Measurements from ENCODE around the gene KITLG. TPM values are rescaled to one million over a fixed set of nuclear protein-coding genes. Genes with fewer than 3 reads are reported as not detected.

Gene KITLG
- total RNA-seq, 1 experiment from 2014 or later: 4.6 TPM

- H3K4me3 ChIP-seq (ENCODE audit: low read depth, low read length, poor library complexity, severe bottlenecking): no peak overlapping the region
- BruUV-seq (replicated peaks): no TSS peak
- H3K27ac ChIP-seq (ENCODE audit: low read depth, low read length, poor library complexity, severe bottlenecking): no peak overlapping the region
- POLR2A ChIA-PET (ENCODE audit: low non-redundant PET): no interaction called here
- CTCF ChIA-PET: no interaction called here
- DNase-seq (ENCODE audit: low spot score): no peak
- H3K9me3 ChIP-seq (ENCODE audit: low read depth, low read length, poor library complexity, severe bottlenecking): no peaks in the 10 kb centered on the region
- intact Hi-C loops (cut with micrococcal nuclease; ENCODE audit: unreplicated experiment): no loop called here
- H3K4me1 ChIP-seq (ENCODE audit: insufficient read depth, low read length, poor library complexity, severe bottlenecking): peaks cover 8% of the 10 kb centered on the region
- TF ChIP-seq CTCF (conservative IDR thresholded peaks at IDR 0.05; ENCODE audit: low read depth, low read length) (no peak), EZH2 (IDR thresholded peaks at IDR 0.05; ENCODE audit: borderline replicate concordance, low read depth, low read length, poor library complexity, severe bottlenecking) (no peak)
- no peaks in the 10 kb centered on the region for H3K36me3 ChIP-seq (ENCODE audit: insufficient read depth, low read length, poor library complexity, severe bottlenecking)
- no peaks in the 10 kb centered on the region for H3K27me3 ChIP-seq (replicated peaks; ENCODE audit: insufficient read depth, low read depth, low read length, poor library complexity)
These were observed 59.8 kb downstream of the KITLG start for GRCh38 chr12:88520436-88520820.

- CTCF ChIA-PET: no interaction called here
- intact Hi-C loops (cut with micrococcal nuclease; ENCODE audit: unreplicated experiment): no loop called here
These were observed 60.4 kb downstream of the KITLG start for GRCh38 chr12:88519802-88520435.

GRCh38 chr12:88518863-88519403 lies 61.3 kb downstream of the KITLG start:
- TF ChIP-seq CTCF (conservative IDR thresholded peaks at IDR 0.05; ENCODE audit: low read depth, low read length) (no peak), EZH2 (IDR thresholded peaks at IDR 0.05; ENCODE audit: borderline replicate concordance, low read depth, low read length, poor library complexity, severe bottlenecking) (no peak)

More at GRCh38 chr12:88519802-88520435, 60.4 kb downstream of the KITLG start:
- BruUV-seq (replicated peaks): no TSS peak
- H3K36me3 ChIP-seq (ENCODE audit: insufficient read depth, low read length, poor library complexity, severe bottlenecking): no peaks in the 10 kb centered on the region
- no peak for DNase-seq (ENCODE audit: low spot score)
- H3K4me1 ChIP-seq (ENCODE audit: insufficient read depth, low read length, poor library complexity, severe bottlenecking): peaks cover 13% of the 10 kb centered on the region
- POLR2A ChIA-PET (ENCODE audit: low non-redundant PET): no interaction called here
- H3K27me3 ChIP-seq (replicated peaks; ENCODE audit: insufficient read depth, low read depth, low read length, poor library complexity): no peaks in the 10 kb centered on the region
- H3K4me3 ChIP-seq (ENCODE audit: low read depth, low read length, poor library complexity, severe bottlenecking): no peak overlapping the region
- H3K27ac ChIP-seq (ENCODE audit: low read depth, low read length, poor library complexity, severe bottlenecking): no peak overlapping the region
- TF ChIP-seq EZH2 (IDR thresholded peaks at IDR 0.05; ENCODE audit: borderline replicate concordance, low read depth, low read length, poor library complexity, severe bottlenecking) (no peak), CTCF (conservative IDR thresholded peaks at IDR 0.05; ENCODE audit: low read depth, low read length) (no peak)
- H3K9me3 ChIP-seq (ENCODE audit: low read depth, low read length, poor library complexity, severe bottlenecking): no peaks in the 10 kb centered on the region

More at GRCh38 chr12:88518863-88519403, 61.3 kb downstream of the KITLG start:
- no peak overlapping the region for H3K4me3 ChIP-seq (ENCODE audit: low read depth, low read length, poor library complexity, severe bottlenecking)
- H3K36me3 ChIP-seq (ENCODE audit: insufficient read depth, low read length, poor library complexity, severe bottlenecking): no peaks in the 10 kb centered on the region
- no peak overlapping the region for H3K27ac ChIP-seq (ENCODE audit: low read depth, low read length, poor library complexity, severe bottlenecking)
- peaks cover 17% of the 10 kb centered on the region for H3K4me1 ChIP-seq (ENCODE audit: insufficient read depth, low read length, poor library complexity, severe bottlenecking)
- BruUV-seq (replicated peaks): no TSS peak
- CTCF ChIA-PET: no interaction called here
- H3K9me3 ChIP-seq (ENCODE audit: low read depth, low read length, poor library complexity, severe bottlenecking): no peaks in the 10 kb centered on the region
- POLR2A ChIA-PET (ENCODE audit: low non-redundant PET): no interaction called here
- intact Hi-C loops (cut with micrococcal nuclease; ENCODE audit: unreplicated experiment): no loop called here
- H3K27me3 ChIP-seq (replicated peaks; ENCODE audit: insufficient read depth, low read depth, low read length, poor library complexity): no peaks in the 10 kb centered on the region
- no peak for DNase-seq (ENCODE audit: low spot score)
